Aorta (tissue), 5 donors: ENCODE data around the gene TTC39C. TPM values are rescaled to one million over a fixed set of nuclear protein-coding genes. Genes with fewer than 3 reads are reported as not detected.

Experiments
- ATAC-seq: fragments of 200-7000 bp; cut with Tn5 transposase; one replicate; pipeline ENCODE4 v1.9.1; 2022; ENCODE audit warnings: moderate library complexity; ENCODE audit not compliant: low FRiP score
- DNase-seq, 2 donors: peaks; one replicate each; pipeline ENCODE4 v3.0.0-alpha.2; 2020
- H3K27ac ChIP-seq, 2 donors: one replicate each; pipeline ENCODE4 v1.5.1; 2013; ENCODE audit warnings: low read length in 2 of 2, mild to moderate bottlenecking in 2 of 2, moderate library complexity in 2 of 2, control low read depth in 1 of 2, inconsistent platforms in 1 of 2, low read depth in 1 of 2
- H3K27me3 ChIP-seq, 2 donors: one replicate each; pipeline ENCODE4 v1.6.1; 2013; ENCODE audit warnings: control low read depth in 1 of 2, low read length in 1 of 2, mild to moderate bottlenecking in 1 of 2, moderate library complexity in 1 of 2; ENCODE audit not compliant: insufficient read depth in 2 of 2, control insufficient read depth in 1 of 2
- H3K36me3 ChIP-seq, 2 donors: one replicate each; pipeline ENCODE4 v1.6.1; 2013; ENCODE audit warnings: control low read depth in 1 of 2, low read length in 1 of 2, mild to moderate bottlenecking in 1 of 2; ENCODE audit not compliant: insufficient read depth in 2 of 2, control insufficient read depth in 1 of 2
- H3K4me1 ChIP-seq, 2 donors: one replicate each; pipeline ENCODE4 v1.6.1; 2013; ENCODE audit warnings: low read length in 2 of 2, control low read depth in 1 of 2, mild to moderate bottlenecking in 1 of 2, moderate library complexity in 1 of 2; ENCODE audit not compliant: insufficient read depth in 2 of 2, control insufficient read depth in 1 of 2
- H3K4me3 ChIP-seq, 2 donors: one replicate each; pipeline ENCODE4 v1.5.1; 2013; ENCODE audit warnings: low read length in 2 of 2, control low read depth in 1 of 2, mild to moderate bottlenecking in 1 of 2
- H3K9me3 ChIP-seq: one replicate; pipeline ENCODE4 v1.6.1; 2013; ENCODE audit warnings: mild to moderate bottlenecking, low read length; ENCODE audit not compliant: control insufficient read depth
- WGBS, 2 donors: extraction: QIAGEN DNeasy Blood & Tissue Kit; methylation state at CpG; one replicate each; pipeline ENCODE4 v1.1.7; 2013; 5-methylcytosine and 5-hydroxymethylcytosine counted together
- intact Hi-C, 2 donors: fragments of 100-400 bp; cut with DNase I; formaldehyde crosslinking; loops; one replicate each; pipeline versions ENCODE4 v1.14.2 to v1.15.0; 2022
- polyA plus RNA-seq, 2 donors: library from polyadenylated mRNA; stranded (reverse); fragments of 200-250 nt; gene quantifications; one replicate each; pipeline ENCODE4 v1.2.3, GENCODE V29; 2013
- total RNA-seq, 2 donors: library from RNA; stranded (reverse); fragmentation: NEBNext Ultra II Directional; extraction: Animal tissue kit (Norgen Biotek cat#: 25700); gene quantifications; one replicate each; pipeline ENCODE4 v1.2.1, GENCODE V29; 2021
- donor health status: healthy with polysubstance abuse.
- donor health status: Bipolar disorder and iron deficiency.
- donor health status: DM: no; HTN: no; CAD: no.
- donor health status: DM: no; HTN: no; CAD: no.
- donor health status: DM: yes; HTN: yes; CAD: no.

TTC39C gene
- total and polyA plus RNA-seq, 4 donors: 2.3 to 21.2 (median 14.1) TPM

DNA sequence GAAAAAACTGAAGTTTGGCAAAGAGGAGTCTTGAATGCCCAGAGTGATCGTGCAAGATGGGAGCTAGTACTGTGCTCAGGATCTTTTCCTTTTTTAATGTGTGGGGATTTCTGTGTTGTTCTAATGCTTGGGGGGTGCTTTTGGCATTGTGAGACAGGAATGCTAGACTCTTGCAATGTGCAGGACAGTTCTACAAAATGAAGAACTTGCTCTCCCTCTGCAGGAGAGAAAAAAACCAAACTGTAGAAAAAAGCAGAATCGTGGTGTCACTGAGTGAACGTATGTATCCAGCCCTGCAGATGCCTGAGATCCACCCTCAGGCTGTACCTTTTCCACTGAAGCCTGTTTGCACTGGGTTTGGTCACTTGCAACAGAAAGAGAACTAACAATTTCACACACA is 12.1 kb upstream of the TTC39C start:
- Histone ChIP-seq H3K4me3 (no peak overlapping the region), H3K36me3 (no peaks in the 10 kb centered on the region), H3K9me3 (no peaks in the 10 kb centered on the region), H3K27ac (no peak overlapping the region), H3K4me1 (no peaks in the 10 kb centered on the region), H3K27me3 (no peaks in the 10 kb centered on the region)
- intact Hi-C loops: no loop called here
- ATAC-seq: no peak
- DNase-seq: no peak
- 62 to 72% methylated on average over 3 of the region's 3 CpGs for WGBS, 2 donors

DNA sequence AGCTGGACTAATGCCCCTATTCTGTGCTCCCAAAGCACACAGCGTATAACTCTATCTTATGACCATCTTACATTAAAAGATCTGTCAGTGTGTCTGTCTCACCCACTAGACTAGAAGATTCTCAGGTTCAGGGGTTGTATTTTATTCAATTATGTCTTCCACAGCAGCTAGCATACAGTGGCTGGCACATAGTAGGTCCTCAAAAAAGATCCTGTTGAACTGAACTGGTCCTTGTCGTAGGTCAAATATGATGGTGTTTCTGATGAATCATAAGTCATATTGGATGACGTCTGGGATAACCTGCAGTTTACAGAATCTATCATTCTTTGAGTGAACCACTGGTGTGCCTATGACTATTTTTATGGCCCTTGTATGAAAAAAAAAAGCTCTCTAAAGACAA is 11.3 kb upstream of the TTC39C start:
- no peak overlapping the region for H3K4me3 ChIP-seq
- WGBS, 2 donors: 85 to 88% methylated on average over 3 of the region's 3 CpGs
- no peak for DNase-seq
- intact Hi-C loops: no loop called here
- ATAC-seq: no peak
- no peaks in the 10 kb centered on the region for H3K9me3 ChIP-seq
- no peaks in the 10 kb centered on the region for H3K36me3 ChIP-seq
- no peaks in the 10 kb centered on the region for H3K4me1 ChIP-seq
- H3K27me3 ChIP-seq: no peaks in the 10 kb centered on the region
- H3K27ac ChIP-seq: no peak overlapping the region

DNA sequence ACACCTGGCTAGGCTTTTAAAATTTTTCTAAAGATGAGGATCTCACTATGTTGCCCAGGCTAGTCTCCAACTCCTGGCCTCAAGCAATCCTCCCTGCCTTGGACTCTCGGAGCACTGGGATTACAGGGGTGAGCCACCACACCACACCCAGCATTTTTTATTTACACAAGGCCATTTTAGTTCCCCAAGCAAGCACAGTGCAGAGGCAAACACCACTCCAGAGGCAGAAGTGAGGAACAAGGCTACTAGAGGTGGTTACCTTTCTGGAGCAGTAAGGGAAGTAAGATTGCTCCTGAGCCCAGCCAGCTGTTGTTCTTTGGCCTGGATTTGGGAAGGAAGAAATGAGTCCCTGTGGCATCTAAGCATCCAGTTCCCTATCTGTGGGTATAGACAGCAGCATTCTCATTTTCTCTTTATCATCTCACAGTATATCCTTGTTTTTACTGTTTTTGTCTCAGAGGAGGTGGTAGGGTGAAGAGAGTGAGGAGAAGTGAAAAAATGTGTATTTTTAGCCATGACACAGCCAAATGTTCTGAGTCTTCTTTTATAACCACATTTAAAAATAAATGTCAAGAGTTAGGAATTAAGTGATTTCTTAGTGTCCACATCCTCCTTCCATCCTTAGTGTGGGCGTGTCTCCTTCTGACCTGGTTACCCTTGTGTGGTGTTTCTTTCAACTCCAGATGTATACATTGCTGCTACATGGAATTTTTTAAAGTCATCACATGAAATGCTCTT is 10.5 kb upstream of the TTC39C start:
- no peaks in the 10 kb centered on the region for H3K9me3 ChIP-seq
- intact Hi-C loops: no loop called here
- no peaks in the 10 kb centered on the region for H3K27me3 ChIP-seq
- H3K27ac ChIP-seq: no peak overlapping the region
- no peak for DNase-seq
- no peak overlapping the region for H3K4me3 ChIP-seq
- no peaks in the 10 kb centered on the region for H3K4me1 ChIP-seq
- no peak for ATAC-seq
- 92 to 93% methylated on average over 2 of the region's 2 CpGs for WGBS, 2 donors
- H3K36me3 ChIP-seq: no peaks in the 10 kb centered on the region

DNA sequence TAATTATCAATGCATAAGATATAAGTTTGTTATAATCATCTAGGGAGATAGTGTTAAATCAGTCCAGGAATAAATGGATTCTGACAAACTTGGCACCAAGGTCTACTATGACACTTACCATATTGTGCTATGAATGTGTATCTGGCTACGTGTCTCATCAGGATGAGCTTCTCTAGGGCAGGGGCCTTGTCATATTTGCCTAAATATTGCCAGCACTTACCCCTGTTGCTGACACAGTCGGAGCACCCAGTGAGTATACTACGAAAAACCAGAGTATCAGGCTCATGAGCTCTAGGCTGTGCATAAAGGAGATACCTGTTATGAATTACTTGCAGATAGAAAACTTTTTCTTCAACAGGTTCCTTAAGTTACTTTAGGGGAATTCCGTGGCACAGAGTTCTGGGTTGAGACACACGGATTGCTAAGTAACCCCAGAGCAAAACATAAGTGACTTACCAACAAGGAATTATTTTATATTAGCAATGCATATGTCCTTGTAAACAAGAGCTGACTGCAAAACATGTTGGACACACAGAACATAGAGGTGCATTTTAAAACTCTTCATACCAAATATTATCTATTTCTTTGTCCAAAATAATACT is 7.7 kb upstream of the TTC39C start:
- ATAC-seq: no peak
- DNase-seq: no peak
- no peaks in the 10 kb centered on the region for H3K4me1 ChIP-seq

DNA sequence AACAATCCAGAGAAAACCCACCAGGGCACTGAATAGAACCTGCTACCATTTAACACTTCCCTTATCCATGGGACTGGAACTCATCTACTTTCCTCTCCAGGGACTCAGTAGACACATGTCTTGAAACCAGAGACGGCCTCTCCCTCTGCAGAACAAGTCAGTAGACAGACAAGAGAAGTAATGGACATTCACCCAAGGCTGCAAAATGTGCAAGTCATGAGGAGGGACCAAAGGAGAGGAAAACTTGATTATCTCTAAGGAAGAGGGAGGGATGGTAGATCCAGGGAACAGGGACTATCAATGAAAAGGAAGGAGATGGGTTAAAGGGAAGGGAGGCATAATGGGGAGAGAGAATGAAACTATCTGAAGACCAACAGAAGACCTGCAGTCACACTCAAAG is 5.3 kb upstream of the TTC39C start:
- Histone ChIP-seq H3K9me3 (no peaks in the 10 kb centered on the region), H3K4me3 (no peak overlapping the region), H3K27me3 (no peaks in the 10 kb centered on the region), H3K36me3 (no peaks in the 10 kb centered on the region), H3K27ac (no peak overlapping the region), H3K4me1 (no peaks in the 10 kb centered on the region)
- ATAC-seq: no peak
- intact Hi-C loops: no loop called here
- DNase-seq: no peak
- WGBS, 2 donors: 56 to 69% methylated on average over 1 of the region's 1 CpG

More for the DNA sequence above, 7.7 kb upstream of the TTC39C start:
- H3K4me3 ChIP-seq: no peak overlapping the region
- H3K36me3 ChIP-seq: no peaks in the 10 kb centered on the region
- no peaks in the 10 kb centered on the region for H3K9me3 ChIP-seq
- H3K27me3 ChIP-seq: no peaks in the 10 kb centered on the region
- H3K27ac ChIP-seq: no peak overlapping the region
- WGBS, 2 donors: 93 to 94% methylated on average over 5 of the region's 5 CpGs
- intact Hi-C loops: no loop called here

DNA sequence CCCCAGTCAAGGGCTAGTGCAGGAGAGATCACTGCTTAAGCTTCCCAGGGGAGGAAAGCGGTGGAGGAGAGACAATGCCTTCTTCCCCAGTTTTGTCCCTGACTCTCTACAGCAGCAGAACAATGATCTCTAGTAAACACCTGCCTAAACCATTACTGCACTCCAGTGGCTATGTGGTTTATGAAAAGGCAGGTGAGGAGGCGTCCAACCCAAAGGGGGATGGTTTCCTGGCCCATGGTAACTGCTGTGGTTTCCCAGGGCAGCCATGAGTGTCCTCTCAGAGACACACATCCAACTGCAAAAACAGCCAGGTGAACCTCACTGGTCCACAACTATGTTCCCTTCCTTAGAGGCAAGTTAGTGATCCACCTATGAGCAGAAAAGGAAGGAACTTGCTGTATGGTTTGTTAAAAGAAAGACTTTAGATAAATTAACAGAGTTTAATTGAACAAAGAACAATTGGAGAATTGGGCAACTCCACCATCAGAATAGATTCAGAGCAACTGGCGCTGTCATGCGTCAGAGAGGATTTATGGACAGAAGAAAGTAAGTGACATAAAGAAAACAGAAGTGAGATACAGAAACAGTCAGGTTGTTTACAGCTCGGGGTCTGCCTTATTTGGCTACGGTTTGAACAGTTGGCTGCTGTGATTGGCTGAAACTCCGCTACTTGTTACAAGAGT is 4.8 kb upstream of the TTC39C start:
- DNase-seq: no peak
- ATAC-seq: no peak
- no peaks in the 10 kb centered on the region for H3K4me1 ChIP-seq
- intact Hi-C loops: loop anchor here in 1 of 2 donors (10.0 kb wide), 1 partner anchor 105 kb away; no protein-coding TSS in a partner anchor
- WGBS, 2 donors: 77% methylated on average over 7 of the region's 7 CpGs
- H3K27me3 ChIP-seq: no peaks in the 10 kb centered on the region
- no peak overlapping the region for H3K4me3 ChIP-seq
- no peak overlapping the region for H3K27ac ChIP-seq
- H3K9me3 ChIP-seq: no peaks in the 10 kb centered on the region
- H3K36me3 ChIP-seq: no peaks in the 10 kb centered on the region

DNA sequence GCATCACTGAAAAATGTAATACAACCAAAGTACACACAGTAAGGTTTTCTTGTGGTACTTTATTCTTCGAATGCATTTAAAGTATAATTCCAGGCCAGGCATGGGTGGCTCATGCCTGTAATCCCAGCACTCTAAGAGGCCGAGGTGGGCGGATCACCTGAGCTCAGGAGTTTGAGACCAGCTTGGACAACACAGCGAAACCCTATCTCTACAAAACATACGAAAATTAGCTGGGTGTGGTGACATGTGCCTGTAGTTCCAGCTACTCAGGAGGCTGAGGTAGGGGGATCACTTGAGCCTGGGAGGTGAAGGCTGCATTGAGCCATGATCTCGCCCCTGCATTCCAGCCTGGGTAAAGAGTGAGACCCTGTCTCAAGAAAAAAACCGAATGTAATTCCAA is 3.9 kb upstream of the TTC39C start:
- H3K9me3 ChIP-seq: no peaks in the 10 kb centered on the region
- no peaks in the 10 kb centered on the region for H3K36me3 ChIP-seq
- no peak for DNase-seq
- no peak overlapping the region for H3K4me3 ChIP-seq
- no peak for ATAC-seq
- WGBS, 2 donors: 86 to 87% methylated on average over 7 of the region's 7 CpGs
- no peaks in the 10 kb centered on the region for H3K27me3 ChIP-seq
- intact Hi-C loops: loop anchor here in 1 of 2 donors (10.0 kb wide), 1 partner anchor 104 kb away; no protein-coding TSS in a partner anchor
- no peak overlapping the region for H3K27ac ChIP-seq
- H3K4me1 ChIP-seq: no peaks in the 10 kb centered on the region

DNA sequence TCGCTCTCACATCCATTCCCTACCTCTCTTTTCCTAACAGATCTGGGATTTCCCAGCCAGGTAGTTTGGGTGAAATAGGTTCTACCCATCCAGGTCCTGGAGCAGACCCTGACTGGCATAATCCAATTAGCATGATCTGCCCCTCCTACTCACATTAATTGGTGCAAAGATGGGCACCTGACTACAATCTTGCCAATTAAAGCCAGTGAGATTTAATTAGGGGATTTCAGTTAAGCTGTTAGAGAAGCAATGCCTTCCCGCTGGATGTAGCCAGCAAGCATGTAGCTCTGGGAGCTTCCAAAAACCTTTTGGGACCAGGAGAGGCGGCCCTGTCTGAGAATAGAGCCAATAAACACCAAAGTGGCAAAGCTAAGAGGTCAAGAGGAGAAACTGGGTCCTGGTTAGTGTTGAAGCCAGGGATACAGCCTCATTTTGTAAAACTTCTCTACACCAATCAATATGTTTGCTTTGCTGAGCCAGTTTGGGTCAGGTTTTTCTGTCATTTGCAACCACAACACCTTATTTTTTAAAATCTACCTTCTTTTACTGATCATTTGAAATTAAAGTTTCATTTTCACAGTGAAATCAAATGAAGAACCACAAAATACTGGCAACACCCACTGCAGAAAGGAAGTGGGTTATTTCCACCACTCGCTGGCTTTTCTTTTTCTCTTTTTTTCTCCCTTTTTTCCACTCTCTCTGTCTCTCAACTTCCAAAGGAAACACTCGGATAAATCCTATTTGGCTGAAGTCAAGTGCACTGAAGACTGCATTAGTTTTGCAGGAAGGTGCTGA is 3.2 kb upstream of the TTC39C start:
- DNase-seq (no peak), ATAC-seq (no peak)
- no peak overlapping the region for H3K4me3 ChIP-seq
- no peaks in the 10 kb centered on the region for H3K9me3 ChIP-seq
- H3K27me3 ChIP-seq: no peaks in the 10 kb centered on the region
- H3K27ac ChIP-seq: no peak overlapping the region
- intact Hi-C loops: loop anchor here in 1 of 2 donors (10.0 kb wide), 1 partner anchor 103 kb away; no protein-coding TSS in a partner anchor
- no peaks in the 10 kb centered on the region for H3K4me1 ChIP-seq
- H3K36me3 ChIP-seq: no peaks in the 10 kb centered on the region
- WGBS, 2 donors: 84 to 85% methylated on average over 5 of the region's 5 CpGs
